H1 (cell line): ENCODE data around the gene MMP7. TPM values are rescaled to one million over a fixed set of nuclear protein-coding genes. Genes with fewer than 3 reads are reported as not detected.

Source experiments
- CTCF ChIA-PET: fragments of 300-600 bp; sonication (Branson Sonifier 250); formaldehyde crosslinking; loops from one replicate; lab custom pipeline; 2021; ENCODE audit not compliant: partially characterized antibody; lab: Charles Lee
- POLR2A ChIA-PET: fragments of 300-600 bp; sonication (Branson Sonifier 250); formaldehyde crosslinking; loops from one replicate; lab custom pipeline; 2021; ENCODE audit warnings: inconsistent platforms; ENCODE audit not compliant: partially characterized antibody; lab: Charles Lee
- DNase-seq, 2 experiments: peaks; one replicate each; pipeline versions ENCODE4 v3.0.0 to v3.0.0-alpha.2; 2010 to 2022; ENCODE audit warnings: low spot score in 2 of 2, low read depth in 1 of 2, mixed read lengths in 1 of 2
- FAIRE-seq: peaks from 2 replicates; lab custom pipeline; 2011; peaks lifted over from hg19 to GRCh38; lab: Jason Lieb, UNC
- H2AFZ ChIP-seq: 2 replicates; pipeline ENCODE4 v1.8.1; 2012; ENCODE audit warnings: low read length, inconsistent platforms
- H2AK5ac ChIP-seq: 2 replicates; pipeline ENCODE4 v1.6.1; 2013; ENCODE audit warnings: low read depth, low read length
- H2BK120ac ChIP-seq: replicated peaks from 2 replicates; pipeline ENCODE3; 2013; ENCODE audit warnings: low read depth, low read length, inconsistent platforms
- H2BK12ac ChIP-seq: 2 replicates; pipeline ENCODE4 v1.6.1; 2013; ENCODE audit warnings: low read depth, low read length
- H2BK15ac ChIP-seq: 2 replicates; pipeline ENCODE4 v1.6.1; 2013; ENCODE audit warnings: low read length
- H2BK20ac ChIP-seq: 2 replicates; pipeline ENCODE4 v1.6.1; 2013; ENCODE audit warnings: low read length
- H2BK5ac ChIP-seq: 2 replicates; pipeline ENCODE4 v1.6.1; 2013; ENCODE audit warnings: low read depth, low read length
- H3K14ac ChIP-seq: 2 replicates; pipeline ENCODE4 v1.6.1; 2013; ENCODE audit warnings: inconsistent platforms; ENCODE audit not compliant: insufficient read length
- H3K18ac ChIP-seq: 2 replicates; pipeline ENCODE4 v1.6.1; 2013; ENCODE audit warnings: low read length; ENCODE audit errors: extremely low read depth
- H3K23ac ChIP-seq: 2 replicates; pipeline ENCODE4 v1.6.1; 2013; ENCODE audit warnings: inconsistent platforms; ENCODE audit not compliant: insufficient read length
- H3K23me2 ChIP-seq: 2 replicates; pipeline ENCODE4 v1.6.1; 2013; ENCODE audit warnings: low read depth, low read length
- H3K27ac ChIP-seq: 2 replicates; pipeline ENCODE4 v1.6.1; 2011; ENCODE audit warnings: low read depth, low read length, inconsistent platforms
- H3K27me3 ChIP-seq, 4 experiments: replicated peaks in 1 of 4; 1 replicate in 1 of 4; 2 replicates in 3 of 4; pipeline versions ENCODE4 v1.6.1 to v1.8.1; 2011 to 2013; ENCODE audit warnings: low read length in 3 of 4, mild to moderate bottlenecking in 3 of 4, inconsistent platforms in 2 of 4, mixed read lengths in 2 of 4, moderate library complexity in 1 of 4; ENCODE audit not compliant: control insufficient read depth in 3 of 4, insufficient read depth in 3 of 4; ENCODE audit errors: extremely low read depth in 1 of 4
- H3K36me3 ChIP-seq, 4 experiments: 2 replicates each; pipeline versions ENCODE4 v1.6.1 to v1.8.1; 2011 to 2013; ENCODE audit warnings: mild to moderate bottlenecking in 4 of 4, low read length in 3 of 4, moderate library complexity in 2 of 4, control low read depth in 1 of 4, inconsistent platforms in 1 of 4; ENCODE audit not compliant: insufficient read depth in 4 of 4, control insufficient read depth in 2 of 4
- H3K4ac ChIP-seq: replicated peaks from 2 replicates; pipeline ENCODE3; 2013; ENCODE audit warnings: low read length, low read depth, mixed read lengths, inconsistent platforms; ENCODE audit not compliant: insufficient read length
- H3K4me1 ChIP-seq, 4 experiments: replicated peaks in 1 of 4; 1 replicate in 1 of 4; 2 replicates in 3 of 4; pipeline versions ENCODE4 v1.6.1 to v1.8.1; 2011 to 2013; ENCODE audit warnings: low read length in 3 of 4, inconsistent platforms in 2 of 4, mixed read lengths in 1 of 4; ENCODE audit not compliant: insufficient read depth in 4 of 4, control insufficient read depth in 3 of 4
- H3K4me2 ChIP-seq, 2 experiments: 2 replicates each; pipeline versions ENCODE4 v1.6.1 to v1.8.1; 2011 to 2013; ENCODE audit warnings: low read depth in 2 of 2, low read length in 2 of 2, control low read depth in 1 of 2, inconsistent platforms in 1 of 2, mild to moderate bottlenecking in 1 of 2; ENCODE audit not compliant: insufficient read depth in 1 of 2
- H3K4me3 ChIP-seq, 4 experiments: fragments of 200-600, 300-600 bp in 1 of 4; sonication (generic), shearing (Covaris generic), sonication (Bioruptor Twin) in 1 of 4; 2 replicates each; pipeline versions ENCODE4 v1.5.1 to v1.8.1; 2011 to 2016; ENCODE audit warnings: low read length in 4 of 4, low read depth in 3 of 4, control low read depth in 2 of 4, inconsistent platforms in 2 of 4, mild to moderate bottlenecking in 2 of 4, mixed read lengths in 1 of 4, moderate library complexity in 1 of 4; ENCODE audit not compliant: insufficient read depth in 2 of 4; ENCODE audit errors: extremely low read depth in 1 of 4
- H3K56ac ChIP-seq: replicated peaks from 2 replicates; pipeline ENCODE3; 2013; ENCODE audit warnings: low read depth, mild to moderate bottlenecking, mixed read lengths, low read length, inconsistent platforms; ENCODE audit not compliant: insufficient read length
- H3K79me1 ChIP-seq: 2 replicates; pipeline ENCODE4 v1.6.1; 2013; ENCODE audit warnings: low read depth, low read length, control low read depth
- H3K79me2 ChIP-seq, 2 experiments: 2 replicates each; pipeline versions ENCODE4 v1.6.1 to v1.8.1; 2012 to 2013; ENCODE audit warnings: low read length in 2 of 2, mild to moderate bottlenecking in 2 of 2, inconsistent platforms in 1 of 2; ENCODE audit not compliant: insufficient read depth in 2 of 2, control insufficient read depth in 1 of 2
- H3K9ac ChIP-seq, 4 experiments: replicated peaks in 1 of 4; 1 replicate in 1 of 4; 2 replicates in 3 of 4; pipeline versions ENCODE4 v1.6.1 to v1.8.1; 2011 to 2013; ENCODE audit warnings: low read depth in 3 of 4, low read length in 3 of 4, control low read depth in 2 of 4, mild to moderate bottlenecking in 2 of 4, moderate library complexity in 2 of 4, inconsistent platforms in 1 of 4; ENCODE audit errors: extremely low read depth in 1 of 4
- H3K9me3 ChIP-seq, 2 experiments: 2 replicates each; pipeline versions ENCODE4 v1.6.1 to v1.8.1; 2012 to 2013; ENCODE audit warnings: mild to moderate bottlenecking in 2 of 2, moderate library complexity in 2 of 2, control low read depth in 1 of 2, inconsistent platforms in 1 of 2, low read depth in 1 of 2, low read length in 1 of 2, mixed read lengths in 1 of 2; ENCODE audit not compliant: insufficient read depth in 2 of 2
- H4K20me1 ChIP-seq, 2 experiments: replicated peaks in 1 of 2; 2 replicates each; pipeline versions ENCODE3 to v1.8.1; 2011 to 2013; ENCODE audit warnings: inconsistent platforms in 2 of 2, low read length in 2 of 2, mild to moderate bottlenecking in 1 of 2; ENCODE audit not compliant: insufficient read depth in 2 of 2, control insufficient read depth in 1 of 2
- H4K5ac ChIP-seq: 2 replicates; pipeline ENCODE4 v1.6.1; 2013; ENCODE audit warnings: low read length, low read depth, mixed read lengths, inconsistent platforms; ENCODE audit not compliant: insufficient read length
- H4K8ac ChIP-seq: 2 replicates; pipeline ENCODE4 v1.8.0; 2013; ENCODE audit warnings: mild to moderate bottlenecking, moderate library complexity, low read length, inconsistent platforms; ENCODE audit not compliant: insufficient read depth; ENCODE audit errors: extremely low read depth
- H4K91ac ChIP-seq: replicated peaks from 2 replicates; pipeline ENCODE3; 2013; ENCODE audit warnings: low read length, mixed read lengths, inconsistent platforms; ENCODE audit not compliant: insufficient read length
- PHF8 ChIP-seq: fragments of 200-600 bp; sonication (generic); conservative IDR thresholded peaks from 2 replicates; pipeline ENCODE4 v1.7.1; 2012; ENCODE audit warnings: low read depth, mild to moderate bottlenecking, inconsistent platforms, low read length, moderate library complexity
- SIRT6 ChIP-seq: IDR thresholded peaks from one replicate; pipeline ENCODE4 v1.7.1; 2012; ENCODE audit warnings: low read length, inconsistent platforms
- TEAD4 ChIP-seq: IDR thresholded peaks from 2 replicates; pipeline ENCODE4 v1.6.1; 2012; ENCODE audit warnings: low read depth, low read length, inconsistent platforms, mixed read lengths
- WGBS, 2 experiments: shearing (Covaris generic) in 1 of 2; methylation state at CpG; one replicate each; pipeline versions ENCODE4 v1.1.6 to v1.1.7; 2013 to 2015; ENCODE audit warnings: low lambda C conversion rate in 2 of 2, mixed read lengths in 2 of 2, inconsistent platforms in 1 of 2, low coverage in 1 of 2, missing lambda C conversion rate in 1 of 2; ENCODE audit not compliant: insufficient replicate concordance in 2 of 2, insufficient coverage in 1 of 2, insufficient read length in 1 of 2; ENCODE audit errors: extremely low coverage in 1 of 2, missing lambda C conversion rate in 1 of 2; 5-methylcytosine and 5-hydroxymethylcytosine counted together
- polyA plus RNA-seq, 7 experiments: library from polyadenylated mRNA; depleted of rRNA in 3 of 7; stranded (reverse) in 5 of 7; unstranded in 2 of 7; fragments of >200 nt in 5 of 7; fragments of 200-250 nt in 2 of 7; gene quantifications; 1 replicate in 5 of 7; 2 replicates in 1 of 7; 4 replicates in 1 of 7; pipeline versions ENCODE4 v1.2.1 to v1.2.3, GENCODE V29; 2011 to 2013; ENCODE audit warnings: missing spikeins in 2 of 7, mixed read lengths in 2 of 7
- total RNA-seq: library from RNA; stranded (reverse); fragmentation: NEBNext Ultra II Directional; extraction: Animal tissue kit (Norgen Biotek cat#: 25700); gene quantifications from 2 replicates; pipeline ENCODE4 v1.2.1, GENCODE V29; 2021

The MMP7 gene
- total and polyA plus RNA-seq, 2 of the 8 experiments (the other 6 are each of a cell fraction or from before 2014, with no cell fraction given), result not detected

DNA sequence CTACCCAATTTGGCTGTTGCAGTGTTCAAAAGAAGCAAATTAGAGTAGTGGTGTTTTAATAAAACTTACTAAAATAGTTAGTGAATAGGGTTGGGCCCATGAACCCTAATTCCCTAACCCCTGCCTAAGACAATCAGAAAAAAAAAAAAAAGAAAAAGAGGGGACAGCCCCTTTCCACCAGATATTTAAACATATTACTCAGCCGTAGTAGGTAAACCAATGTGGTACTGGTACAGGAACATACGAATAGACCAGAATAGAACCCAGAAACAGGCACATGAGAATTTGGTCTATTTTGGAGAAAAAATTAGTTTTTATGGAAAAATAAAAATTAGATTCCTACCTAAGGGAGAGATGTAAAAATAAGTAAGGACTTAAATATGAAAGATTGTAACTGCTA lies 38.6 kb downstream of the MMP7 start:
- Histone ChIP-seq H3K9ac (no peak overlapping the region), H2AK5ac (no peak overlapping the region), H3K56ac (no peak overlapping the region), H3K18ac (no peak overlapping the region), H2BK5ac (no peak overlapping the region), H2BK120ac (no peak overlapping the region), H3K27me3 (no peaks in the 10 kb centered on the region), H3K4me1 (peaks cover 0 to 6% (median 2%) of the 10 kb centered on the region in 4 experiments; a peak in 2 of 7 replicates), H2BK20ac (no peak overlapping the region), H3K4ac (no peak overlapping the region), H3K4me3 (no peak overlapping the region), H3K23ac (no peak overlapping the region), H3K9me3 (no peaks in the 10 kb centered on the region), H4K91ac (no peak overlapping the region), H2AFZ (no peak overlapping the region), H2BK15ac (no peak overlapping the region), H4K8ac (no peak overlapping the region), H2BK12ac (no peak overlapping the region), H3K23me2 (no peaks in the 10 kb centered on the region), H3K79me1 (no peaks in the 10 kb centered on the region), H3K79me2 (no peaks in the 10 kb centered on the region), H4K5ac (no peak overlapping the region), H3K27ac (no peak overlapping the region), H3K4me2 (no peak overlapping the region), H4K20me1 (no peaks in the 10 kb centered on the region)
- CTCF ChIA-PET, result interaction anchor here (1.2 to 3.6 kb wide), 6 partner anchors 16 to 198 kb away, joined by 3 to 20 read pairs (median 4); no protein-coding TSS in a partner anchor
- 98% methylated on average over 2 of the region's 2 CpGs; no CpG with 5 or more reads in 1 of the 2 experiments for WGBS, 2 experiments
- DNase-seq, result no peak
- FAIRE-seq, result no peak
- TF ChIP-seq SIRT6 (no peak), PHF8 (no peak), TEAD4 (no peak)
- TF ChIP-seq, all 59 proteins: peak for 0
- Histone ChIP-seq H3K14ac (no peak overlapping the region), H3K36me3 (no peaks in the 10 kb centered on the region)
- POLR2A ChIA-PET, result interaction anchor here (1.0 kb wide), 1 partner anchor 100 kb away, joined by 3 read pairs; no protein-coding TSS in a partner anchor
